IMR-90 (cell line): ENCODE results near the gene SLC25A51. TPM values are rescaled to one million over a fixed set of nuclear protein-coding genes. Genes with fewer than 3 reads are reported as not detected.

Experiments used
- ATAC-seq: fragments of 200-7000 bp; cut with Tn5 transposase; 2 replicates; pipeline ENCODE4 v1.9.1; 2020; ENCODE audit warnings: low read depth, mild to moderate bottlenecking, moderate library complexity
- BruUV-seq: library from RNA; stranded (reverse); fragments of 400-500 nt; replicated peaks from 2 replicates; lab custom pipeline; 2021; lab: Mats Ljungman, UMichigan
- CTCF ChIA-PET: fragments of 300-600 bp; formaldehyde crosslinking; extraction: SDS; loops from one replicate; lab custom pipeline; 2021; ENCODE audit warnings: antibody characterized with exemption; lab: Yijun Ruan, JAX
- POLR2A ChIA-PET: fragments of 300-600 bp; sonication (Branson Sonifier 250); formaldehyde crosslinking; loops from one replicate; lab custom pipeline; 2022; ENCODE audit warnings: antibody characterized with exemption; ENCODE audit not compliant: unreplicated experiment; lab: Charles Lee
- DNase-seq: peaks from one replicate; pipeline ENCODE4 v3.0.0; 2013
- H2AFZ ChIP-seq: replicated peaks from 2 replicates; pipeline ENCODE3; 2013; ENCODE audit warnings: low read length, mild to moderate bottlenecking; ENCODE audit not compliant: poor library complexity
- H2AK5ac ChIP-seq: 2 replicates; pipeline ENCODE4 v1.6.1; 2013; ENCODE audit warnings: low read depth, low read length, inconsistent platforms
- H2AK9ac ChIP-seq: replicated peaks from 2 replicates; pipeline ENCODE3; 2013; ENCODE audit warnings: mild to moderate bottlenecking, low read depth, low read length, moderate library complexity; ENCODE audit not compliant: poor library complexity
- H2BK120ac ChIP-seq: 2 replicates; pipeline ENCODE4 v1.6.1; 2013; ENCODE audit warnings: low read depth, low read length, inconsistent platforms
- H2BK15ac ChIP-seq: 3 replicates; pipeline ENCODE4 v1.6.1; 2013; ENCODE audit warnings: low read depth, low read length, inconsistent platforms
- H2BK20ac ChIP-seq: 2 replicates; pipeline ENCODE4 v1.6.1; 2013; ENCODE audit warnings: low read depth, mild to moderate bottlenecking, inconsistent platforms, low read length, moderate library complexity
- H2BK5ac ChIP-seq: 2 replicates; pipeline ENCODE4 v1.6.1; 2013; ENCODE audit warnings: mild to moderate bottlenecking, low read depth, low read length, inconsistent platforms; ENCODE audit not compliant: poor library complexity, severe bottlenecking
- H3K14ac ChIP-seq: replicated peaks from 2 replicates; pipeline ENCODE4 v1.6.1; 2013; ENCODE audit warnings: low read depth, low read length, inconsistent platforms
- H3K18ac ChIP-seq: 2 replicates; pipeline ENCODE4 v1.6.1; 2013; ENCODE audit warnings: low read depth, low read length, control low read depth
- H3K23ac ChIP-seq: 2 replicates; pipeline ENCODE4 v1.6.1; 2013; ENCODE audit warnings: low read depth, low read length, inconsistent platforms
- H3K27ac ChIP-seq: 2 replicates; pipeline ENCODE4 v1.5.1; 2013; ENCODE audit warnings: mild to moderate bottlenecking, control low read depth, low read length; ENCODE audit not compliant: insufficient read depth
- H3K27me3 ChIP-seq: 2 replicates; pipeline ENCODE4 v1.6.1; 2013; ENCODE audit warnings: low read length; ENCODE audit not compliant: control insufficient read depth, insufficient read depth
- H3K36me3 ChIP-seq: 2 replicates; pipeline ENCODE4 v1.6.1; 2013; ENCODE audit warnings: low read length, mixed read lengths; ENCODE audit not compliant: control insufficient read depth, insufficient read depth
- H3K4ac ChIP-seq: 2 replicates; pipeline ENCODE4 v1.6.1; 2013; ENCODE audit warnings: low read depth, low read length, inconsistent platforms
- H3K4me1 ChIP-seq: 2 replicates; pipeline ENCODE4 v1.6.1; 2013; ENCODE audit warnings: low read length, mixed read lengths; ENCODE audit not compliant: control insufficient read depth, insufficient read depth
- H3K4me2 ChIP-seq: 2 replicates; pipeline ENCODE4 v1.6.1; 2013; ENCODE audit warnings: low read depth, mild to moderate bottlenecking, control low read depth, low read length, moderate library complexity
- H3K4me3 ChIP-seq: 2 replicates; pipeline ENCODE4 v1.5.1; 2013; ENCODE audit warnings: low read depth, mild to moderate bottlenecking, control low read depth, low read length, moderate library complexity; ENCODE audit not compliant: insufficient read depth
- H3K56ac ChIP-seq: 2 replicates; pipeline ENCODE4 v1.6.1; 2013; ENCODE audit warnings: low read length, inconsistent platforms; ENCODE audit not compliant: insufficient read depth; ENCODE audit errors: extremely low read depth
- H3K79me1 ChIP-seq, 2 experiments: 2 replicates each; pipeline ENCODE4 v1.6.1; 2013; ENCODE audit warnings: low read length in 2 of 2, inconsistent platforms in 1 of 2, low read depth in 1 of 2
- H3K9ac ChIP-seq: 2 replicates; pipeline ENCODE4 v1.6.1; 2013; ENCODE audit warnings: low read depth, low read length, control low read depth
- H3K9me1 ChIP-seq: 2 replicates; pipeline ENCODE4 v1.6.1; 2013; ENCODE audit warnings: low read length, inconsistent platforms; ENCODE audit not compliant: insufficient read depth
- H3K9me3 ChIP-seq: 2 replicates; pipeline ENCODE4 v1.6.1; 2013; ENCODE audit warnings: low read length; ENCODE audit not compliant: control insufficient read depth, insufficient read depth
- H4K20me1 ChIP-seq: 2 replicates; pipeline ENCODE4 v1.6.1; 2013; ENCODE audit warnings: low read length, inconsistent platforms; ENCODE audit not compliant: insufficient read depth
- H4K5ac ChIP-seq: 2 replicates; pipeline ENCODE4 v1.6.1; 2013; ENCODE audit warnings: mild to moderate bottlenecking, low read depth, low read length, control low read depth
- H4K8ac ChIP-seq, 2 experiments: 2 replicates each; pipeline ENCODE4 v1.6.1; 2013; ENCODE audit warnings: low read depth in 2 of 2, low read length in 2 of 2, control low read depth in 1 of 2, inconsistent platforms in 1 of 2
- H4K91ac ChIP-seq: 2 replicates; pipeline ENCODE4 v1.6.1; 2013; ENCODE audit warnings: low read depth, low read length, inconsistent platforms; ENCODE audit not compliant: insufficient read depth
- BHLHE40 ChIP-seq: fragments of 150-350 bp; IDR thresholded peaks from 2 replicates; pipeline ENCODE4 v1.6.1; 2016; ENCODE audit warnings: mild to moderate bottlenecking, low read depth, low read length
- CEBPB ChIP-seq: IDR thresholded peaks from 2 replicates; pipeline ENCODE4 v1.6.1; 2012; ENCODE audit warnings: low read depth, low read length, improper control_type of control experiment
- CTCF ChIP-seq: conservative IDR thresholded peaks from 2 replicates; pipeline ENCODE4 v1.5.1; 2012; ENCODE audit warnings: mild to moderate bottlenecking, low read depth, low read length, improper control_type of control experiment
- ELK1 ChIP-seq: fragments of 150-350 bp; IDR thresholded peaks from 2 replicates; pipeline ENCODE4 v1.6.1; 2016; ENCODE audit warnings: low read depth, mild to moderate bottlenecking, low read length, moderate library complexity, borderline replicate concordance
- FOS ChIP-seq: fragments of 150-350 bp; IDR thresholded peaks from 2 replicates; pipeline ENCODE4 v1.6.1; 2016; ENCODE audit warnings: low read depth, low read length
- MAFK ChIP-seq: IDR thresholded peaks from 2 replicates; pipeline ENCODE4 v1.6.1; 2012; ENCODE audit warnings: low read depth, low read length, improper control_type of control experiment
- MAZ ChIP-seq: IDR thresholded peaks from 2 replicates; pipeline ENCODE4 v1.6.1; 2012; ENCODE audit warnings: low read depth, mild to moderate bottlenecking, low read length, improper control_type of control experiment, moderate library complexity, borderline replicate concordance
- POLR2A ChIP-seq: IDR thresholded peaks from 2 replicates; pipeline ENCODE4 v1.6.1; 2012; ENCODE audit warnings: mild to moderate bottlenecking, low read depth, low read length
- RAD21 ChIP-seq: IDR thresholded peaks from 2 replicates; pipeline ENCODE4 v1.6.1; 2012; ENCODE audit warnings: low read length, improper control_type of control experiment
- RCOR1 ChIP-seq: IDR thresholded peaks from 2 replicates; pipeline ENCODE4 v1.6.1; 2012; ENCODE audit warnings: mild to moderate bottlenecking, low read length, improper control_type of control experiment; ENCODE audit not compliant: insufficient replicate concordance
- RFX5 ChIP-seq: IDR thresholded peaks from 2 replicates; pipeline ENCODE4 v1.8.0; 2012; ENCODE audit warnings: low read depth, mild to moderate bottlenecking, low read length, moderate library complexity
- WGBS, 2 experiments: methylation state at CpG; one replicate each; pipeline versions ENCODE4 v1.1.5 to v1.1.7; 2013; ENCODE audit warnings: missing lambda C conversion rate in 2 of 2; ENCODE audit not compliant: insufficient read length in 1 of 2; ENCODE audit errors: extremely low coverage in 2 of 2; 5-methylcytosine and 5-hydroxymethylcytosine counted together
- dilution Hi-C: fragments of 300-500 bp; cut with HindIII; formaldehyde crosslinking; loops from one replicate; pipeline ENCODE4 v1.14.3; 2018; ENCODE audit warnings: low sequenced_read_pairs; ENCODE audit not compliant: unreplicated experiment
- in situ Hi-C: fragments of 300-500 bp; cut with MboI; formaldehyde crosslinking; loops from 3 replicates; pipeline ENCODE4 v1.14.3; 2019; ENCODE audit warnings: low sequenced_read_pairs, inconsistent platforms, mixed read lengths
- intact Hi-C: fragments of 100-400 bp; cut with micrococcal nuclease; formaldehyde crosslinking; loops from 2 replicates; pipeline ENCODE4 v1.10.0; 2022
- polyA plus RNA-seq, 3 experiments: library from polyadenylated mRNA; depleted of rRNA; stranded (reverse); fragments of >200 nt; gene quantifications; 2 replicates each; pipeline ENCODE4 v1.2.3, GENCODE V29; 2012; ENCODE audit warnings: low replicate concordance in 1 of 3
- total RNA-seq: library from RNA; depleted of rRNA; stranded (reverse); fragments of >200 nt; gene quantifications from 2 replicates; pipeline ENCODE4 v1.2.3, GENCODE V29; 2012

SLC25A51 gene
- total and polyA plus RNA-seq, 2 of the 4 experiments (the other 2 are of a cell fraction) = 14.1 to 81.6 TPM

GRCh38 chr9:37926737-37927118 is 22.8 kb upstream of the SLC25A51 start:
- H3K56ac ChIP-seq = no peak overlapping the region
- no peak overlapping the region for H3K27ac ChIP-seq
- H3K4ac ChIP-seq = peak overlapping the region; percentile 46
- H2BK20ac ChIP-seq = peak overlapping the region; percentile 16; the same call in 1 of the 2 replicates
- H3K27me3 ChIP-seq = no peaks in the 10 kb centered on the region
- no peak overlapping the region for H3K9ac ChIP-seq
- H3K18ac ChIP-seq = no peak overlapping the region
- no peak overlapping the region for H4K5ac ChIP-seq
- no peak overlapping the region for H2AFZ ChIP-seq
- H2AK5ac ChIP-seq = peak overlapping the region; percentile 56; the same call in 1 of the 2 replicates
- 86% methylated on average over 1 of the region's 1 CpG; no CpG with 5 or more reads in 1 of the 2 experiments for WGBS, 2 experiments
- peaks cover 24% of the 10 kb centered on the region for H4K20me1 ChIP-seq
- ChIA-PET POLR2A (no interaction called here), CTCF (no interaction called here)
- peaks cover 77 to 92% of the 10 kb centered on the region in 2 experiments for H3K79me1 ChIP-seq
- H3K4me3 ChIP-seq = no peak overlapping the region
- no peak overlapping the region for H2BK15ac ChIP-seq
- ATAC-seq = no peak
- no peaks in the 10 kb centered on the region for H3K9me3 ChIP-seq
- peak overlapping the region in 1 of 2 experiments; percentile 61; a peak in 1 of 4 replicates for H4K8ac ChIP-seq
- no TSS peak for BruUV-seq
- H3K36me3 ChIP-seq = peaks cover 29% of the 10 kb centered on the region
- dilution Hi-C loops (loop anchor here (25.0 kb wide), 1 partner anchor 136 kb away; the partner anchor contains the start of gene SHB), in situ Hi-C loops (loop anchor here (10.0 kb wide), 1 partner anchor 138 kb away; the partner anchor contains the start of gene SHB), intact Hi-C loops (no loop called here)
- H3K23ac ChIP-seq = peak overlapping the region; percentile 75; the same call in 1 of the 2 replicates
- H3K14ac ChIP-seq = peak overlapping the region; percentile 75
- TF ChIP-seq MAZ = no peak
- no peak for TF ChIP-seq MAFK
- no peak for TF ChIP-seq POLR2A
- TF ChIP-seq FOS = no peak
- TF ChIP-seq ELK1 = no peak
- no peak for TF ChIP-seq CTCF
- no peak for TF ChIP-seq RAD21
- no peak for TF ChIP-seq RFX5
- TF ChIP-seq CEBPB = no peak
- TF ChIP-seq RCOR1 = no peak
- TF ChIP-seq BHLHE40 = no peak
- H4K91ac ChIP-seq = no peak overlapping the region
- no peak for DNase-seq
- H3K4me1 ChIP-seq = peaks cover 18% of the 10 kb centered on the region
- peaks cover 30% of the 10 kb centered on the region for H3K9me1 ChIP-seq
- no peak overlapping the region for H2BK5ac ChIP-seq
- H2BK120ac ChIP-seq = no peak overlapping the region
- no peak overlapping the region for H3K4me2 ChIP-seq
- H2AK9ac ChIP-seq = no peak overlapping the region
